ENCODE results near the gene RNF38. TPM values are rescaled to one million over a fixed set of nuclear protein-coding genes. Genes with fewer than 3 reads are reported as not detected.

The RNF38 gene
- total RNA-seq, 1 donor from 2014 or later: 27.6 TPM

DNA sequence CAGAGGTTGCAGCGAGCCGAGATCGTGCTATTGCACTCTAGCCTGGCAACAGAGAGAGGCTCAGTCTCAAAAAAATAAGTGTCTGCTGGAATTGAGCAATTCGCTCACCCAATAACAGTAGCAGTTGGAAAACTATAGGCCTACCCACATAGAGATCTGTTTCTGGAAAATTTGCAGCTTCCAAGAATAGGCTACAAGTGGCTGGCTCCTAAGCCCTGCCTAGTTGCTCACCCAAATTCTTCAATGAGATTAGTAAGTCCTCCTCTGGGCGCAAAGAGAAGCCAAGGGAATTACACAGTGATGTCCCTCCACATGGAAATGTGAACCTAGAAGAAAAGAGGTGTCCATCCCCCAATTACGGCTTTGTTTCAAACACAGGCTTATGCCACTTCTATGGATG is 42.6 kb upstream of the RNF38 start:
- Histone ChIP-seq H3K36me3 (ENCODE audit: control insufficient read depth, insufficient read depth, low read length) (no peaks in the 10 kb centered on the region), H3K4me3 (ENCODE audit: low read depth, low read length) (no peak overlapping the region), H3K27me3 (ENCODE audit: control insufficient read depth, insufficient read depth, low read length) (no peaks in the 10 kb centered on the region)
- TF ChIP-seq, protein P1, sequence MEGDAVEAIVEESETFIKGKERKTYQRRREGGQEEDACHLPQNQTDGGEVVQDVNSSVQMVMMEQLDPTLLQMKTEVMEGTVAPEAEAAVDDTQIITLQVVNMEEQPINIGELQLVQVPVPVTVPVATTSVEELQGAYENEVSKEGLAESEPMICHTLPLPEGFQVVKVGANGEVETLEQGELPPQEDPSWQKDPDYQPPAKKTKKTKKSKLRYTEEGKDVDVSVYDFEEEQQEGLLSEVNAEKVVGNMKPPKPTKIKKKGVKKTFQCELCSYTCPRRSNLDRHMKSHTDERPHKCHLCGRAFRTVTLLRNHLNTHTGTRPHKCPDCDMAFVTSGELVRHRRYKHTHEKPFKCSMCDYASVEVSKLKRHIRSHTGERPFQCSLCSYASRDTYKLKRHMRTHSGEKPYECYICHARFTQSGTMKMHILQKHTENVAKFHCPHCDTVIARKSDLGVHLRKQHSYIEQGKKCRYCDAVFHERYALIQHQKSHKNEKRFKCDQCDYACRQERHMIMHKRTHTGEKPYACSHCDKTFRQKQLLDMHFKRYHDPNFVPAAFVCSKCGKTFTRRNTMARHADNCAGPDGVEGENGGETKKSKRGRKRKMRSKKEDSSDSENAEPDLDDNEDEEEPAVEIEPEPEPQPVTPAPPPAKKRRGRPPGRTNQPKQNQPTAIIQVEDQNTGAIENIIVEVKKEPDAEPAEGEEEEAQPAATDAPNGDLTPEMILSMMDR (IDR thresholded peaks at IDR 0.05; ENCODE audit: insufficient read depth, low read length, poor library complexity, severe bottlenecking): no peak
- DNase-seq (ENCODE audit: low read depth): no peak

DNA sequence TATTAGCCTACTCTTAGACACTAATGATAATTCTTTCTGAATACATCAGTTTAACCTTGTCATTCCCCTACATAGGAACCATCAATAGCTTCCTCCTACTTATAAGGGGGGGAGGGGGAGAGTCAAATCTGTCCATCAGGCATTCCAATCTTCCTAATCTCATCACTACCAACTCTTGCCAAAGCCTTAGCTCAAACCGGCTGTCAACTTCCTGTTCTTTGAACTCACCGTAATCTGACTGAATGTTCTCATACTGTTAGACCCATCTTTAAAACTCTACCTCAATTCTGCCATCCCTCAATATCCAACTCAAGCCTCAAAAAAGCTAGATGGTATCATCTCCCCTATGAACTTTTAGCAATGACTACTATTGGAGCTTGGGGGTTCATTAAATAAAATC is 41.9 kb upstream of the RNF38 start:
- no peaks in the 10 kb centered on the region for H3K27me3 ChIP-seq (ENCODE audit: control insufficient read depth, insufficient read depth, low read length)
- no peak for DNase-seq (ENCODE audit: low read depth)
- TF ChIP-seq, protein P1 (IDR thresholded peaks at IDR 0.05; ENCODE audit: insufficient read depth, low read length, poor library complexity, severe bottlenecking): no peak
- no peak overlapping the region for H3K4me3 ChIP-seq (ENCODE audit: low read depth, low read length)
- H3K36me3 ChIP-seq (ENCODE audit: control insufficient read depth, insufficient read depth, low read length): no peaks in the 10 kb centered on the region

DNA sequence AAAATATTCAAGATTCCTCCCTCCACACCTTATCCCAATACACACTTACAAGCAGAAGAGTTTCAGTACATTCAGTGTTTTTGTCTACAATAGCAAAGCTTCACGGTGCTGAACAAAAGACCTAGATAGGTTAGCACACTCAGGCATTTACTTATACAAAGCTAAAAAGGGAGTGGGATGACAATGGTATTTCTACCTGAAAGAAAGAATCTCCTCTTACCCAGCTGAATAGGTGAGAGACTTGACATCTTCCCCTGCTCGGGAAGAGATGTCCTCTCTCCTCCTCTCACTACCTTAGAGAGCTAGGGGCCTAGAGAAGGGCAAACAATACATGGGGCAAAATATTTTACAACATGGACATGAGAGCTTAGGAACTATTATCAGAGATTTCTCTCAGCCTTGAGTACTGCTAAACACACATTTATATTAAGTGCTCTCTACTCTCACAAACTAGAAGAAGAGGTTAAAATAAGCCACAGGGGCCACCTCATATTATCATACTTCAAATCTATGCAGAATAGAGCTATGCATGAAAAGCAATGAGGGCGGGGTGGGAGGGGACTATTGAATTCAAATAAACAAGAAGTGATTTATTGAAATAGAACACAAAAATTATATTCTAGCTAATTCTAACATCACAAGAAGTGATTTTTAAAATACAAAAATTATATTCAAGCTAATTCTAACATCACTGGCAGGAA is 38.6 kb upstream of the RNF38 start:
- TF ChIP-seq, protein P1 (IDR thresholded peaks at IDR 0.05; ENCODE audit: insufficient read depth, low read length, poor library complexity, severe bottlenecking): no peak
- Histone ChIP-seq H3K27me3 (ENCODE audit: control insufficient read depth, insufficient read depth, low read length) (no peaks in the 10 kb centered on the region), H3K36me3 (ENCODE audit: control insufficient read depth, insufficient read depth, low read length) (no peaks in the 10 kb centered on the region), H3K4me3 (ENCODE audit: low read depth, low read length) (no peak overlapping the region)
- DNase-seq (ENCODE audit: low read depth): no peak

DNA sequence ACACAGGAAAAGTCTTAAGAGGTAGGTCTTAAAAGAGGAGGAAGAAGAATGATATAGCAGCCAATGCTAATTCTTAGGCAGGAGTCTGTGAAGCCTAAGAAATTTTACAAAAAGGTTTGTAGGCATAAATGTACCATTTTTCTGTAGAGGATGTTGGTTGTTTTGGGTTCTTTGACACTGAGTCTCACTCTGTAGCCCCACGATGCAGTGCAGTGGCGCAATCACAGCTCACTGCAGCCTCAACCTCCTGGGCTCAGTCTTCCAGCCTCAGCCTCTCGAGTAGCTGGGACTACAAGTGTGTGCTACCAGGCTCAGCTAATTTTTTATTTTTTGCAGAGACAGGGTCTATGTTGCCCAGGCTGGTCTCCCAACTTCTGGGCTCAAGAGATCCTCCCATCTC is 37.7 kb upstream of the RNF38 start:
- TF ChIP-seq, protein P1 (IDR thresholded peaks at IDR 0.05; ENCODE audit: insufficient read depth, low read length, poor library complexity, severe bottlenecking): no peak
- Histone ChIP-seq H3K27me3 (ENCODE audit: control insufficient read depth, insufficient read depth, low read length) (no peaks in the 10 kb centered on the region), H3K36me3 (ENCODE audit: control insufficient read depth, insufficient read depth, low read length) (no peaks in the 10 kb centered on the region), H3K4me3 (ENCODE audit: low read depth, low read length) (no peak overlapping the region)
- DNase-seq (ENCODE audit: low read depth): no peak

DNA sequence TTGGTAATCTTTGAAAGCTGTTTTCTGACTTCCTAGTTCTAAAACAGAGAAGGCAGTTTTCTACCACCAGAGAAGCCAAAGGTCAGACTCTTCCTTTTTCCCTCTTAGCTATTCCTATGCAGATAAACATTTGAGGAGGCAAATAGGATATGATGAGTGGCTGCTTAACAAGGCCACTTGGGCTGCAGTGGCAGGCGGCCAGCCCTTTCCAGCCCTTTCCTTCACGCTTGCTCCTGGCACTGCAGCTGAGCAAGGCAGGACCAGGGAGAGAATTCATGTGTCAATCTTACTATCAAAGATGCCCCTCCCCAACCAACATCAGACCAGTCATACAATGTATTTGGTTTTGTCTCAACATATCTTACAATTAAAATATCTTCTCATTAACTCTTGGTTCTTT is 36.8 kb upstream of the RNF38 start:
- Histone ChIP-seq H3K27me3 (ENCODE audit: control insufficient read depth, insufficient read depth, low read length) (no peaks in the 10 kb centered on the region), H3K4me3 (ENCODE audit: low read depth, low read length) (no peak overlapping the region), H3K36me3 (ENCODE audit: control insufficient read depth, insufficient read depth, low read length) (no peaks in the 10 kb centered on the region)
- TF ChIP-seq, protein P1 (IDR thresholded peaks at IDR 0.05; ENCODE audit: insufficient read depth, low read length, poor library complexity, severe bottlenecking): no peak
- DNase-seq (ENCODE audit: low read depth): no peak

DNA sequence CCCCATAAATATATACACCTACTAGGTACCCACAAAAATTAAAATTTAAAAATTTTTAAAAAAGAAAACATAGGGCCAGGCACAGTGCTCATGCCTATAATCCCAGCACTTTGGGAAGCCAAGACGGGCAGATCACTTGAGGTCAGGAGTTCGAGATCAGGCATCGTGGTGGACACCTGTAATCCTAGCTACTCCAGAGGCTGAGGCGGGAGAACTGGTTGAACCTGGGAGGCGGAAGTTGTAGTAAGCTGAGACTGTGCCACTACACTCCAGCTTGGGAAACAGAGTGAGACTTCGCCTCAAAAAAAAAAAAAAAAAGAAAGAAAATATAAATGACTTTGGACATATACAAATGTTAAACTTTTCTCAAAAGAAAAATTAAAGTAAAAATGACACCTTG is 33.3 kb upstream of the RNF38 start:
- no peak overlapping the region for H3K4me3 ChIP-seq (ENCODE audit: low read depth, low read length)
- no peaks in the 10 kb centered on the region for H3K27me3 ChIP-seq (ENCODE audit: control insufficient read depth, insufficient read depth, low read length)
- TF ChIP-seq, protein P1 (IDR thresholded peaks at IDR 0.05; ENCODE audit: insufficient read depth, low read length, poor library complexity, severe bottlenecking): no peak
- no peak for DNase-seq (ENCODE audit: low read depth)
- H3K36me3 ChIP-seq (ENCODE audit: control insufficient read depth, insufficient read depth, low read length): no peaks in the 10 kb centered on the region

All from kidney epithelial cell (primary cell).